Neural cell (in vitro differentiated cells): ENCODE results near the gene FMN2. TPM values are rescaled to one million over a fixed set of nuclear protein-coding genes. Genes with fewer than 3 reads are reported as not detected.

Experiments
- H2AFZ ChIP-seq: fragments of 200-600, 300-800 bp; sonication (generic), shearing (Covaris generic); 2 replicates; pipeline ENCODE4 v1.6.0; 2014; ENCODE audit warnings: low read depth, mild to moderate bottlenecking, antibody characterized with exemption, low read length, moderate library complexity
- H3F3A ChIP-seq: fragments of 200-600 bp; shearing (Covaris generic); 2 replicates; pipeline ENCODE4 v1.6.1; 2016; ENCODE audit warnings: mild to moderate bottlenecking, moderate library complexity, mixed read lengths, antibody characterized with exemption, low read length; ENCODE audit not compliant: insufficient read depth, poor library complexity, severe bottlenecking
- H3K27ac ChIP-seq: fragments of 200-600, 300-800 bp; sonication (generic), shearing (Covaris generic); 2 replicates; pipeline ENCODE4 v1.5.1; 2014; ENCODE audit warnings: mild to moderate bottlenecking, low read length, moderate library complexity
- H3K27me3 ChIP-seq: fragments of 300-800, 200-600 bp; sonication (generic), shearing (Covaris generic); 2 replicates; pipeline ENCODE4 v1.6.0; 2014; ENCODE audit warnings: mild to moderate bottlenecking, low read depth, low read length, moderate library complexity; ENCODE audit not compliant: insufficient read depth
- H3K36me3 ChIP-seq: fragments of 300-800, 200-600 bp; sonication (generic), shearing (Covaris generic); 2 replicates; pipeline ENCODE4 v1.5.1; 2014; ENCODE audit warnings: mild to moderate bottlenecking, antibody characterized with exemption, low read length, moderate library complexity; ENCODE audit not compliant: insufficient read depth
- H3K4me2 ChIP-seq: fragments of 300-800, 200-600 bp; sonication (generic), shearing (Covaris generic); 2 replicates; pipeline ENCODE4 v1.6.0; 2014; ENCODE audit warnings: mild to moderate bottlenecking, low read length
- H3K4me3 ChIP-seq: fragments of 300-800, 200-600 bp; sonication (generic), shearing (Covaris generic); 2 replicates; pipeline ENCODE4 v1.5.1; 2014; ENCODE audit warnings: mild to moderate bottlenecking, low read length, moderate library complexity
- H3K79me2 ChIP-seq: fragments of 200-600 bp; shearing (Covaris generic); replicated peaks from 2 replicates; pipeline ENCODE4 v1.6.0; 2014; ENCODE audit warnings: mild to moderate bottlenecking, low read length, moderate library complexity; ENCODE audit not compliant: insufficient read depth
- H3K9ac ChIP-seq: fragments of 300-800, 200-600 bp; sonication (generic), shearing (Covaris generic); 2 replicates; pipeline ENCODE4 v1.6.1; 2016; ENCODE audit warnings: mild to moderate bottlenecking, low read length, mixed read lengths
- H3K9me2 ChIP-seq: fragments of 200-600 bp; shearing (Covaris generic); 2 replicates; pipeline ENCODE4 v1.6.1; 2016; ENCODE audit warnings: mild to moderate bottlenecking, low read length, mixed read lengths; ENCODE audit not compliant: insufficient read depth
- H3K9me3 ChIP-seq: fragments of 200-600, 300-800 bp; sonication (generic), shearing (Covaris generic); 2 replicates; pipeline ENCODE4 v1.6.1; 2016; ENCODE audit warnings: mild to moderate bottlenecking, mixed run types, low read length, moderate library complexity, mixed read lengths
- H4K20me1 ChIP-seq: fragments of 200-600 bp; shearing (Covaris generic); 2 replicates; pipeline ENCODE4 v1.6.1; 2016; ENCODE audit warnings: mild to moderate bottlenecking, mixed run types; ENCODE audit not compliant: insufficient read depth
- CTCF ChIP-seq: fragments of 450-650 bp; IDR thresholded peaks from 2 replicates; pipeline ENCODE4 v1.5.1; 2014; ENCODE audit warnings: antibody characterized with exemption, mild to moderate bottlenecking, moderate library complexity; ENCODE audit not compliant: poor library complexity, severe bottlenecking
- EP300 ChIP-seq: fragments of 450-650 bp; conservative IDR thresholded peaks from 2 replicates; pipeline ENCODE4 v1.6.1; 2014; ENCODE audit warnings: antibody characterized with exemption, mild to moderate bottlenecking, moderate library complexity; ENCODE audit not compliant: poor library complexity, severe bottlenecking
- EZH2 ChIP-seq: fragments of 200-600, 300-800 bp; shearing (Covaris generic), sonication (generic); IDR thresholded peaks from 2 replicates; pipeline ENCODE4 v1.6.1; 2014; ENCODE audit warnings: antibody characterized with exemption, low read length, borderline replicate concordance, mild to moderate bottlenecking; ENCODE audit not compliant: insufficient read depth, poor library complexity, severe bottlenecking
- MXI1 ChIP-seq: fragments of 450-650 bp; conservative IDR thresholded peaks from 2 replicates; pipeline ENCODE4 v1.6.1; 2014; ENCODE audit warnings: antibody characterized with exemption, mild to moderate bottlenecking; ENCODE audit not compliant: poor library complexity, severe bottlenecking
- POLR2AphosphoS5 ChIP-seq: IDR thresholded peaks from 2 replicates; pipeline ENCODE4 v1.6.1; 2012
- RAD21 ChIP-seq: fragments of 450-650 bp; conservative IDR thresholded peaks from 2 replicates; pipeline ENCODE4 v1.6.1; 2014; ENCODE audit warnings: antibody characterized with exemption, mild to moderate bottlenecking, moderate library complexity
- REST ChIP-seq: IDR thresholded peaks from 2 replicates; pipeline ENCODE4 v1.6.1; 2012; ENCODE audit warnings: borderline replicate concordance
- SMC3 ChIP-seq: fragments of 450-650 bp; conservative IDR thresholded peaks from 2 replicates; pipeline ENCODE4 v1.6.1; 2014; ENCODE audit warnings: antibody characterized with exemption, mild to moderate bottlenecking, moderate library complexity; ENCODE audit not compliant: poor library complexity
- TAF1 ChIP-seq: IDR thresholded peaks from 2 replicates; pipeline ENCODE4 v1.6.1; 2012; ENCODE audit warnings: low read depth
- polyA plus RNA-seq: library from polyadenylated mRNA; depleted of rRNA; stranded (reverse); fragments of >200 nt; gene quantifications from 2 replicates; pipeline ENCODE4 v1.2.3, GENCODE V29; 2014

Gene FMN2
- polyA plus RNA-seq, 1 donor from 2014 or later: 23.9 TPM

GRCh38 chr1:240474133-240474614 lies 382.5 kb downstream of the FMN2 start:
- Histone ChIP-seq H3K9ac (no peak overlapping the region), H2AFZ (no peak overlapping the region), H3F3A (no peaks in the 10 kb centered on the region), H3K27me3 (no peaks in the 10 kb centered on the region), H3K9me3 (no peaks in the 10 kb centered on the region), H4K20me1 (no peaks in the 10 kb centered on the region), H3K27ac (no peak overlapping the region), H3K4me3 (no peak overlapping the region), H3K4me2 (no peak overlapping the region), H3K9me2 (no peaks in the 10 kb centered on the region), H3K36me3 (no peaks in the 10 kb centered on the region), H3K79me2 (no peaks in the 10 kb centered on the region)
- TF ChIP-seq REST (no peak), EP300 (no peak), SMC3 (no peak), RAD21 (no peak), EZH2 (no peak), TAF1 (no peak), MXI1 (no peak), POLR2AphosphoS5 (no peak), CTCF (no peak)

GRCh38 chr1:240475832-240476231 lies 384.1 kb downstream of the FMN2 start:
- H3K9me3 ChIP-seq: no peaks in the 10 kb centered on the region
- no peak overlapping the region for H3K9ac ChIP-seq
- H3K79me2 ChIP-seq: no peaks in the 10 kb centered on the region
- no peaks in the 10 kb centered on the region for H3F3A ChIP-seq
- no peaks in the 10 kb centered on the region for H4K20me1 ChIP-seq
- no peak for TF ChIP-seq EZH2
- TF ChIP-seq CTCF: no peak
- no peak overlapping the region for H3K4me3 ChIP-seq
- H3K27me3 ChIP-seq: no peaks in the 10 kb centered on the region
- H3K27ac ChIP-seq: no peak overlapping the region
- no peak overlapping the region for H3K4me2 ChIP-seq
- H3K36me3 ChIP-seq: no peaks in the 10 kb centered on the region
- no peaks in the 10 kb centered on the region for H3K9me2 ChIP-seq
- H2AFZ ChIP-seq: no peak overlapping the region
